Calu3 (cell line): ENCODE data around the gene MRPL51. TPM values are rescaled to one million over a fixed set of nuclear protein-coding genes. Genes with fewer than 3 reads are reported as not detected.
"Not testable (repeated sequence)": the region's sequence is repeated elsewhere in the genome, so short reads cannot be mapped to it uniquely, and the experiment has no call there.

Experiments used
- BruUV-seq: library from RNA; stranded (reverse); fragments of 400-500 nt; replicated peaks from 2 replicates; lab custom pipeline; 2021; lab: Mats Ljungman, UMichigan
- CTCF ChIA-PET: fragments of 300-600 bp; sonication (Branson Sonifier 250); formaldehyde crosslinking; loops from one replicate; lab custom pipeline; 2022; ENCODE audit warnings: antibody characterized with exemption; lab: Charles Lee
- DNase-seq: peaks from one replicate; pipeline ENCODE4 v3.0.0; 2022
- H3K27ac Mint-ChIP-seq: one replicate; pipeline ENCODE4 v1.8.0; 2022; ENCODE audit warnings: mixed read lengths; ENCODE audit not compliant: unreplicated experiment
- H3K27me3 Mint-ChIP-seq: one replicate; pipeline ENCODE4 v1.8.0; 2022; ENCODE audit warnings: mixed read lengths; ENCODE audit not compliant: unreplicated experiment
- H3K36me3 Mint-ChIP-seq: one replicate; pipeline ENCODE4 v1.8.0; 2022; ENCODE audit warnings: mild to moderate bottlenecking, moderate library complexity, mixed read lengths; ENCODE audit not compliant: insufficient read depth, unreplicated experiment
- H3K4me1 Mint-ChIP-seq: one replicate; pipeline ENCODE4 v1.8.0; 2022; ENCODE audit warnings: mild to moderate bottlenecking, low read depth, mixed read lengths; ENCODE audit not compliant: unreplicated experiment
- H3K4me3 Mint-ChIP-seq: one replicate; pipeline ENCODE4 v1.8.0; 2022; ENCODE audit warnings: mild to moderate bottlenecking, low read depth, moderate library complexity, mixed read lengths; ENCODE audit not compliant: unreplicated experiment
- H3K9me3 Mint-ChIP-seq: one replicate; pipeline ENCODE4 v1.8.0; 2022; ENCODE audit warnings: low read depth, mixed read lengths; ENCODE audit not compliant: unreplicated experiment
- intact Hi-C: fragments of 100-400 bp; cut with micrococcal nuclease; formaldehyde crosslinking; loops from one replicate; pipeline ENCODE4 v1.10.0; 2022; ENCODE audit not compliant: unreplicated experiment
- total RNA-seq: library from RNA; stranded (reverse); gene quantifications from 2 replicates; pipeline ENCODE4 v1.2.3, GENCODE V29; 2022
- TF ChIP-seq, protein P1 (sequence below): fragments of 200-600 bp; IDR thresholded peaks from one replicate; pipeline ENCODE4 v1.8.0; 2022; ENCODE audit warnings: antibody characterized with exemption; ENCODE audit not compliant: unreplicated experiment

MRPL51 gene
- total RNA-seq, 1 experiment from 2014 or later = 220 TPM

- peak overlapping the region; percentile 95 for H3K4me3 Mint-ChIP-seq
- no TSS peak for BruUV-seq
- H3K36me3 Mint-ChIP-seq = peaks cover 48% of the 10 kb centered on the region
- H3K4me1 Mint-ChIP-seq = no peaks in the 10 kb centered on the region
- TF ChIP-seq, protein P1, sequence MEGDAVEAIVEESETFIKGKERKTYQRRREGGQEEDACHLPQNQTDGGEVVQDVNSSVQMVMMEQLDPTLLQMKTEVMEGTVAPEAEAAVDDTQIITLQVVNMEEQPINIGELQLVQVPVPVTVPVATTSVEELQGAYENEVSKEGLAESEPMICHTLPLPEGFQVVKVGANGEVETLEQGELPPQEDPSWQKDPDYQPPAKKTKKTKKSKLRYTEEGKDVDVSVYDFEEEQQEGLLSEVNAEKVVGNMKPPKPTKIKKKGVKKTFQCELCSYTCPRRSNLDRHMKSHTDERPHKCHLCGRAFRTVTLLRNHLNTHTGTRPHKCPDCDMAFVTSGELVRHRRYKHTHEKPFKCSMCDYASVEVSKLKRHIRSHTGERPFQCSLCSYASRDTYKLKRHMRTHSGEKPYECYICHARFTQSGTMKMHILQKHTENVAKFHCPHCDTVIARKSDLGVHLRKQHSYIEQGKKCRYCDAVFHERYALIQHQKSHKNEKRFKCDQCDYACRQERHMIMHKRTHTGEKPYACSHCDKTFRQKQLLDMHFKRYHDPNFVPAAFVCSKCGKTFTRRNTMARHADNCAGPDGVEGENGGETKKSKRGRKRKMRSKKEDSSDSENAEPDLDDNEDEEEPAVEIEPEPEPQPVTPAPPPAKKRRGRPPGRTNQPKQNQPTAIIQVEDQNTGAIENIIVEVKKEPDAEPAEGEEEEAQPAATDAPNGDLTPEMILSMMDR = no peak
- H3K9me3 Mint-ChIP-seq = no peaks in the 10 kb centered on the region
- H3K27me3 Mint-ChIP-seq = no peaks in the 10 kb centered on the region
- intact Hi-C loops = loop anchor here (2.0 kb wide), 1 partner anchor 38 kb away; no protein-coding TSS in a partner anchor
- CTCF ChIA-PET = interaction anchor here (1.3 kb wide), 1 partner anchor 38 kb away, joined by 4 read pairs; no protein-coding TSS in a partner anchor
- H3K27ac Mint-ChIP-seq = peak overlapping the region; percentile 20
- no peak for DNase-seq
Measured at GRCh38 chr12:6494968-6495367, 1.9 kb upstream of the MRPL51 start.

- BruUV-seq = TSS peak; percentile 75
Measured at GRCh38 chr12:6494258-6494743, 1.2 kb upstream of the MRPL51 start.

GRCh38 chr12:6493497-6494257 lies 615 bp upstream of the MRPL51 start, which contains the start of gene NCAPD2:
TSS of gene NCAPD2 (plus strand) at chr12:6494102. CDS start at chr12:6495099, 997 bp downstream.
- H3K4me1 Mint-ChIP-seq = no peaks in the 10 kb centered on the region
- peak within 1 kb of the TSS; percentile 95 for H3K4me3 Mint-ChIP-seq
- TF ChIP-seq, protein P1 = no peak
- CTCF ChIA-PET = interaction anchor here (0.6 to 1.3 kb wide), 5 partner anchors 28 to 196 kb away, joined by 3 to 9 read pairs (median 4); partner anchors contain the start of gene ZNF384
- H3K27ac Mint-ChIP-seq = peak within 1 kb of the TSS; percentile 96
- H3K36me3 Mint-ChIP-seq = peaks cover 48% of the 10 kb centered on the region
- BruUV-seq = no TSS peak
- no peaks in the 10 kb centered on the region for H3K27me3 Mint-ChIP-seq
- intact Hi-C loops = loop anchor here (2.0 kb wide), 1 partner anchor 39 kb away; no protein-coding TSS in a partner anchor
- DNase-seq = peak; percentile 94
- no peaks in the 10 kb centered on the region for H3K9me3 Mint-ChIP-seq

More at GRCh38 chr12:6494258-6494743, 1.2 kb upstream of the MRPL51 start:
- CTCF ChIA-PET = interaction anchor here (1.3 kb wide), 1 partner anchor 38 kb away, joined by 4 read pairs; no protein-coding TSS in a partner anchor
- Mint-ChIP-seq H3K36me3 (peaks cover 48% of the 10 kb centered on the region), H3K4me1 (no peaks in the 10 kb centered on the region), H3K27ac (peak overlapping the region; percentile 96), H3K9me3 (no peaks in the 10 kb centered on the region), H3K27me3 (no peaks in the 10 kb centered on the region), H3K4me3 (peak overlapping the region; percentile 95)
- TF ChIP-seq, protein P1 = no peak
- intact Hi-C loops = loop anchor here (2.0 kb wide), 1 partner anchor 38 kb away; no protein-coding TSS in a partner anchor
- DNase-seq = no peak

- CTCF ChIA-PET, DNase-seq, H3K27me3 Mint-ChIP-seq, H3K4me3 Mint-ChIP-seq, H3K4me1 Mint-ChIP-seq, intact Hi-C loops, BruUV-seq, H3K27ac Mint-ChIP-seq, H3K9me3 Mint-ChIP-seq: not testable (repeated sequence)
- peaks cover 39% of the 10 kb centered on the region for H3K36me3 Mint-ChIP-seq
Measured at GRCh38 chr12:6490673-6491072, 2.4 kb downstream of the MRPL51 start.
